Activated CD4-positive, alpha-beta memory T cell treated with anti-CD3 and anti-CD28 coated beads for 36 hours (primary cell): ENCODE data around the gene ASPSCR1. TPM values are rescaled to one million over a fixed set of nuclear protein-coding genes. Genes with fewer than 3 reads are reported as not detected.
A peak's percentile ranks its signal among the peaks of the same experiment; 100 is the strongest.

Experiments used
- CTCF ChIA-PET: fragments of 350-600 bp; sonication (Branson Sonifier 250); formaldehyde crosslinking; loops from one replicate; lab custom pipeline; 2021; ENCODE audit warnings: antibody characterized with exemption, inconsistent platforms; lab: Charles Lee
- POLR2A ChIA-PET: fragments of 350-600 bp; sonication (Branson Sonifier 250); formaldehyde crosslinking; loops from one replicate; lab custom pipeline; 2021; ENCODE audit warnings: antibody characterized with exemption; lab: Charles Lee
- DNase-seq: peaks from one replicate; pipeline ENCODE4 v3.0.0-alpha.2; 2020
- H3K27ac Mint-ChIP-seq: one replicate; pipeline ENCODE4 v1.8.0; 2021; ENCODE audit warnings: mixed read lengths
- H3K27me3 Mint-ChIP-seq: one replicate; pipeline ENCODE4 v1.8.0; 2021; ENCODE audit warnings: mixed read lengths
- H3K36me3 Mint-ChIP-seq: one replicate; pipeline ENCODE4 v1.8.0; 2021; ENCODE audit warnings: mixed read lengths
- H3K4me1 Mint-ChIP-seq: one replicate; pipeline ENCODE4 v1.8.0; 2021; ENCODE audit warnings: low read depth, mixed read lengths
- H3K4me3 Mint-ChIP-seq: one replicate; pipeline ENCODE4 v1.8.0; 2021; ENCODE audit warnings: mild to moderate bottlenecking, mixed read lengths
- H3K9me3 Mint-ChIP-seq: one replicate; pipeline ENCODE4 v1.8.0; 2021; ENCODE audit warnings: mixed read lengths
- intact Hi-C: fragments of 100-400 bp; cut with micrococcal nuclease; formaldehyde crosslinking; loops from one replicate; pipeline ENCODE4 v1.15.1; 2023
- total RNA-seq, 2 experiments: library from RNA; stranded (reverse); gene quantifications; one replicate each; pipeline ENCODE4 v1.2.3, GENCODE V29; 2021

The ASPSCR1 gene
- total RNA-seq, 2 experiments from 2014 or later: 25.4 to 27.1 TPM

- intact Hi-C loops: loop anchor here (1.0 to 10.0 kb wide), 3 partner anchors 68 to 384 kb away; partner anchors contain the start of genes FASN, HEXD and OGFOD3
Observed at GRCh38 chr17:82030470-82031302, 53.3 kb downstream of the ASPSCR1 start.

DNA sequence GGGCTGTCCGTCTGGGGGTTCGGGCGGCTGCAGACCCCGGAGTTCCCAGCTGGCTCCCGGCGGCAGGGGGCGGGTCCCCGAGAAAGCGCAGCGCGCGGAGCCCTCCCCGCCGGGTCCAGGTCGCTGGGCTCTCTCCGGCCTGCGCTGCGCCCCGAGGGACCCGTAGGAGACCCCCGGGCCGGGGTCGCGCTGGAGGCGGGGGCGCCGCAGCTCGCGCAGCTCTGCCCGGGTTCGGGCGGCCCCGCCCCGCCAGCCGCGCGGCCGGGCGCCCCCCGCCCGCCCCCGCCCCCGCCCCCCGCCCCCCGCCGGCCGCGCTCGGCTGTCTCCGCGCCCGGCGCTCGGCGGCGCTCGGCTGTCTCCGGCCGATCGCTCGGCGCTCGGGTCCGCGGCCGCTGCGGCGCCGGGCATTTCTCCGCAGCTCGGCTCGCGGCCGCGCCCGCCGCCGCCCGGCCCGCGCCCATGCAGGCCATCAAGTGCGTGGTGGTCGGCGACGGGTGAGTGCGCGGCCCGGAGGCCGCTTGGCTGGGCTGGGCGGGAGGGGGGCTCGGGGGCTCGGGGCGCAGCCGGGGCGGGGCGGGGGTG lies 54.0 kb downstream of the ASPSCR1 start, which contains the start of gene RAC3:
TSS of gene RAC3 (plus strand) at position 376 of the 582 bp plus-strand sequence. CDS start at position 460, 84 bp downstream.
- DNase-seq: no peak
- Mint-ChIP-seq H3K9me3 (no peaks in the 10 kb centered on the region), H3K27ac (no peak within 1 kb of the TSS), H3K27me3 (no peaks in the 10 kb centered on the region), H3K4me3 (peak within 1 kb of the TSS; percentile 76), H3K4me1 (peaks cover 14% of the 10 kb centered on the region), H3K36me3 (peaks cover 8% of the 10 kb centered on the region)
- POLR2A ChIA-PET: no interaction called here
- CTCF ChIA-PET: interaction anchor here (1.0 to 4.9 kb wide), 11 partner anchors 11 to 383 kb away, joined by 3 to 54 read pairs (median 4); partner anchors contain the start of genes CENPX, GPS1 and RFNG
- intact Hi-C loops: loop anchor here (2.0 to 10.0 kb wide), 2 partner anchors 67 to 383 kb away; partner anchors contain the start of genes FASN, HEXD and OGFOD3

More at GRCh38 chr17:82030470-82031302, 53.3 kb downstream of the ASPSCR1 start:
- peaks cover 13% of the 10 kb centered on the region for H3K4me1 Mint-ChIP-seq
- H3K4me3 Mint-ChIP-seq: peak overlapping the region; percentile 76
- peak; percentile 89 for DNase-seq
- no peaks in the 10 kb centered on the region for H3K9me3 Mint-ChIP-seq
- POLR2A ChIA-PET: interaction anchor here (0.6 to 1.6 kb wide), 4 partner anchors 13 to 268 kb away, joined by 3 to 6 read pairs (median 3); partner anchors contain the start of gene FASN
- H3K36me3 Mint-ChIP-seq: peaks cover 8% of the 10 kb centered on the region
- no peak overlapping the region for H3K27ac Mint-ChIP-seq
- H3K27me3 Mint-ChIP-seq: no peaks in the 10 kb centered on the region
- CTCF ChIA-PET: interaction anchor here (0.6 to 4.9 kb wide), 35 partner anchors 8 to 521 kb away, joined by 3 to 54 read pairs (median 4); partner anchors contain the start of genes CENPX, DCXR, DUS1L and FASN

GRCh38 chr17:82031885-82032627 lies 54.6 kb downstream of the ASPSCR1 start:
- ChIA-PET CTCF (interaction anchor here (0.5 to 4.9 kb wide), 5 partner anchors 11 to 421 kb away, joined by 3 to 54 read pairs (median 4); partner anchors contain the start of gene CENPX), POLR2A (no interaction called here)
- Mint-ChIP-seq H3K27me3 (no peaks in the 10 kb centered on the region), H3K4me1 (peaks cover 19% of the 10 kb centered on the region), H3K36me3 (peaks cover 8% of the 10 kb centered on the region), H3K27ac (no peak overlapping the region), H3K4me3 (peak overlapping the region; percentile 43), H3K9me3 (no peaks in the 10 kb centered on the region)
- intact Hi-C loops: loop anchor here (2.0 to 10.0 kb wide), 2 partner anchors 67 to 383 kb away; partner anchors contain the start of genes FASN, HEXD and OGFOD3
- peak; percentile 60 for DNase-seq

DNA sequence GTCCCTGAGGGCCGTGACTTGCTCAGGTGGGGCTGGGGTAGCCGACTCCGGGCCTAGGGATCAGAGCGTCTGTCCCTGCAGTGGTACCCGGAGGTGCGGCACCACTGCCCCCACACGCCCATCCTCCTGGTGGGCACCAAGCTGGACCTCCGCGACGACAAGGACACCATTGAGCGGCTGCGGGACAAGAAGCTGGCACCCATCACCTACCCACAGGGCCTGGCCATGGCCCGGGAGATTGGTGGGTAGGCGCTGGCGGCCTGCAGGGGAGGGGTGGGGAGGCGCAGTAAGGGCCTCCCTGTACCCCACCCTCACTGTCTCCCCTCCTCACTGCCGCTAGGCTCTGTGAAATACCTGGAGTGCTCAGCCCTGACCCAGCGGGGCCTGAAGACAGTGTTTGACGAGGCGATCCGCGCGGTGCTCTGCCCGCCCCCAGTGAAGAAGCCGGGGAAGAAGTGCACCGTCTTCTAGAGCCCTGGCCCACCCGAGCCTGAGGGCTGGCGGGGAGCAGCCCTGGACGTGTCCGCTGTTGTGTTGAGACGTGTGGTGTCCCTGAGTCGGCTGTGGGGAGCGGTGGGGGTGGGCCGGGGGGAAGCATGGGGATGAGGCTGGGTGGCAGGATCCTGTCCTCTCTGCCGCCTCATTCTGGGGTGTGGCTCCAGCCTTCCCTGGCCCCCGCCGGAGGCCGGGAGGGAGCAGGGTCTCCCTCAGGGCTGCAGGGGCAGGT lies 56.1 kb downstream of the ASPSCR1 start:
- no peak overlapping the region for H3K4me3 Mint-ChIP-seq
- CTCF ChIA-PET: interaction anchor here (1.1 to 1.3 kb wide), 2 partner anchors 14 to 74 kb away, joined by 3 to 4 read pairs; no protein-coding TSS in a partner anchor
- POLR2A ChIA-PET: no interaction called here
- peaks cover 24% of the 10 kb centered on the region for H3K4me1 Mint-ChIP-seq
- H3K27ac Mint-ChIP-seq: no peak overlapping the region
- intact Hi-C loops: loop anchor here (10.0 kb wide), 1 partner anchor 381 kb away; the partner anchor contains the start of genes HEXD and OGFOD3
- DNase-seq: no peak
- H3K9me3 Mint-ChIP-seq: no peaks in the 10 kb centered on the region
- peaks cover 8% of the 10 kb centered on the region for H3K36me3 Mint-ChIP-seq
- no peaks in the 10 kb centered on the region for H3K27me3 Mint-ChIP-seq

DNA sequence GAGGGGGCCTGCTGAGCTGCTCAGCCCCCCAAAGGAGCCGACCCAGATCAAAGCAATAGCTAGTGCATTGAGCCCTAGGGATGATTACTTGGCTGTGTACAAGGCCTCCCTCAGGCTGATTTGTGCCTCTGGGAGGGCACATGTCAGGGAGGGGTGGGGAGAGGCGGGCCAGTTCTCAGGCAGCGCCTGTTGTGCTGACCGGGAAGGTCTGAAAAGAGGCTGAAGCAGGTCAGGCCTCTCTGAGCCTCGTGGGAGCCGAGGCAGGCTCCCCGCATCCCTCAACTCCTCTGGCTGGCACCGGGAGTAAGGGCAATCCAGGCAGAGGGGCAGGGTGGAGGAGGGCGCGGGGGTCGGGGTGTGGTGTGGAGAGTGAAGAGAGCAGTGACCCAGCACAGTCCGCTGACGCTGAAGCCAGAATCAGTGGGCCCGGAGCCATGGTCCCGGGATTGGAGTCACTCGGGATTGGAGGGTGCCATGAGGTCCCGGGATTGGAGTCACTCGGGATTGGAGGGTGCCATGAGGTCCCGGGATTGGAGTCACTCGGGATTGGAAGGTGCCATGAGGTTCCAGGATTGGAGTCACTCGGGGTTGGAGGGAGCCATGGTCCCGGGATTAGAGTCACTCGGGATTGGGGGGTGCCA lies 57.1 kb downstream of the ASPSCR1 start:
- Mint-ChIP-seq H3K4me1 (peaks cover 25% of the 10 kb centered on the region), H3K4me3 (no peak overlapping the region), H3K27ac (no peak overlapping the region), H3K27me3 (no peaks in the 10 kb centered on the region), H3K9me3 (no peaks in the 10 kb centered on the region), H3K36me3 (peaks cover 8% of the 10 kb centered on the region)
- intact Hi-C loops: loop anchor here (10.0 kb wide), 1 partner anchor 380 kb away; the partner anchor contains the start of genes HEXD and OGFOD3
- ChIA-PET CTCF (interaction anchor here (0.6 to 1.6 kb wide), 2 partner anchors 37 to 75 kb away, joined by 3 to 5 read pairs; no protein-coding TSS in a partner anchor), POLR2A (no interaction called here)
- DNase-seq: no peak

DNA sequence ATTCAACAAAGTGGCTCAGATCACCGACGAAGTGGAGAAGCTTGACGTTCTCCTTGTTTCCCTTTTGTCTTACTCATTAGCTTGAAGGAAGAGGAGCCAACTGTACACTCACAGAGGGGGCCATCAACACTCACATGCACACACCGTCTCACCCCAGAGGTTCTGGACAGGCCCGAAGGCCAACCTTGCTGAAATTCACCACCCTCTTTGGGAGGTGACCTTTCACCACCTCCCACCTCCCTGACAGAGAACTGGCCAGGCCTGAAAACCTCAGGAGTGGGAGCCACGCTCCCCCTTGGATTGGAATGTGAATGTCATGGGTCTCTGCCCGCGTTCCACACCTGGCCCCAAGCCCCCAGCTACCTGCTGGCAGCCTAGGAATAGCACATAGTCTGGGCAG lies 58.1 kb downstream of the ASPSCR1 start:
- ChIA-PET POLR2A (interaction anchor here (1.3 kb wide), 1 partner anchor 30 kb away, joined by 5 read pairs; the partner anchor contains the start of gene DUS1L), CTCF (interaction anchor here (0.8 to 1.6 kb wide), 3 partner anchors 75 to 119 kb away, joined by 3 to 5 read pairs (median 3); no protein-coding TSS in a partner anchor)
- H3K4me1 Mint-ChIP-seq: peaks cover 21% of the 10 kb centered on the region
- H3K27me3 Mint-ChIP-seq: no peaks in the 10 kb centered on the region
- H3K9me3 Mint-ChIP-seq: no peaks in the 10 kb centered on the region
- intact Hi-C loops: loop anchor here (10.0 kb wide), 1 partner anchor 379 kb away; the partner anchor contains the start of genes HEXD and OGFOD3
- peak overlapping the region; percentile 1 for H3K4me3 Mint-ChIP-seq
- peaks cover 7% of the 10 kb centered on the region for H3K36me3 Mint-ChIP-seq
- H3K27ac Mint-ChIP-seq: no peak overlapping the region
- DNase-seq: no peak

- no peak for DNase-seq
- Mint-ChIP-seq H3K36me3 (peaks cover 6% of the 10 kb centered on the region), H3K9me3 (no peaks in the 10 kb centered on the region), H3K4me1 (peaks cover 19% of the 10 kb centered on the region), H3K27me3 (no peaks in the 10 kb centered on the region), H3K27ac (no peak overlapping the region), H3K4me3 (peak overlapping the region; percentile 83)
- ChIA-PET CTCF (interaction anchor here (0.6 to 1.6 kb wide), 6 partner anchors 13 to 118 kb away, joined by 3 to 5 read pairs (median 3); partner anchors contain the start of genes CENPX and LRRC45), POLR2A (interaction anchor here (1.3 kb wide), 1 partner anchor 29 kb away, joined by 5 read pairs; the partner anchor contains the start of gene DUS1L)
- intact Hi-C loops: loop anchor here (2.0 to 10.0 kb wide), 2 partner anchors 13 to 379 kb away; partner anchors contain the start of genes CENPX, HEXD, LRRC45 and OGFOD3
Observed at GRCh38 chr17:82035956-82036633, 58.7 kb downstream of the ASPSCR1 start.

- no peaks in the 10 kb centered on the region for H3K9me3 Mint-ChIP-seq
- no peaks in the 10 kb centered on the region for H3K27me3 Mint-ChIP-seq
- no peak overlapping the region for H3K27ac Mint-ChIP-seq
- H3K4me3 Mint-ChIP-seq: peak overlapping the region; percentile 83
- ChIA-PET POLR2A (no interaction called here), CTCF (interaction anchor here (0.6 to 2.8 kb wide), 6 partner anchors 14 to 117 kb away, joined by 3 to 21 read pairs (median 3); partner anchors contain the start of genes CENPX and LRRC45)
- H3K4me1 Mint-ChIP-seq: peaks cover 19% of the 10 kb centered on the region
- no peak for DNase-seq
- intact Hi-C loops: loop anchor here (2.0 to 10.0 kb wide), 2 partner anchors 14 to 378 kb away; partner anchors contain the start of genes CENPX, HEXD, LRRC45 and OGFOD3
- H3K36me3 Mint-ChIP-seq: peaks cover 6% of the 10 kb centered on the region
Observed at GRCh38 chr17:82036634-82037091, 59.2 kb downstream of the ASPSCR1 start.
